IMR-90 (cell line): ENCODE measurements around the gene MEDAG.

Experiments
- TF ChIP-seq, protein P1 (sequence below): fragments of 150-350 bp; IDR thresholded peaks from 2 replicates; pipeline ENCODE4 v1.6.1; 2017; ENCODE audit warnings: mild to moderate bottlenecking, antibody characterized with exemption, low read length, low read depth
- TF ChIP-seq, protein P2 (sequence below): conservative IDR thresholded peaks from 2 replicates; pipeline ENCODE4 v1.5.1; 2012; ENCODE audit warnings: mild to moderate bottlenecking, low read depth, low read length, improper control_type of control experiment

DNA sequence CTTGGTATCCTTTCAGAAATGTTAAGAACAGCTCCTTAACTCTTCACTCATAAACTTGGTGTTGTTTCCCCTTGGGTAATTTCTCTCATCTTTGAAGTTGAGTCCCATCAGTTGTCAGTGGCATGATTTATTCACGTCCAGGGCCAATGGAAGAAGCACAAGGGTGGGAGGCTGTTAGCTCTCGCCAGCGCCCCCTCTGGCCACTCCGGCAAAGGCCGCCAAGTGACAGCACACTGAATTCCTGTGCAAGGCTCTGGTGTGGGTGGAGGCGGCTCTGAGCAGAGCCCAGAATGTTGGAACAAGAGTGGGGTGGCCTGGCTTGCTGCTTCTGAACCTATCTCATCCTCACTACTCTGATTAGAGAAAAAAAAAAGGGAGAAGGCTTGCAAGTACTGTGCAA lies 13.1 kb upstream of the MEDAG start:
- TF ChIP-seq, protein P1, sequence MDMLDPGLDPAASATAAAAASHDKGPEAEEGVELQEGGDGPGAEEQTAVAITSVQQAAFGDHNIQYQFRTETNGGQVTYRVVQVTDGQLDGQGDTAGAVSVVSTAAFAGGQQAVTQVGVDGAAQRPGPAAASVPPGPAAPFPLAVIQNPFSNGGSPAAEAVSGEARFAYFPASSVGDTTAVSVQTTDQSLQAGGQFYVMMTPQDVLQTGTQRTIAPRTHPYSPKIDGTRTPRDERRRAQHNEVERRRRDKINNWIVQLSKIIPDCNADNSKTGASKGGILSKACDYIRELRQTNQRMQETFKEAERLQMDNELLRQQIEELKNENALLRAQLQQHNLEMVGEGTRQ = no peak
- TF ChIP-seq, protein P2, sequence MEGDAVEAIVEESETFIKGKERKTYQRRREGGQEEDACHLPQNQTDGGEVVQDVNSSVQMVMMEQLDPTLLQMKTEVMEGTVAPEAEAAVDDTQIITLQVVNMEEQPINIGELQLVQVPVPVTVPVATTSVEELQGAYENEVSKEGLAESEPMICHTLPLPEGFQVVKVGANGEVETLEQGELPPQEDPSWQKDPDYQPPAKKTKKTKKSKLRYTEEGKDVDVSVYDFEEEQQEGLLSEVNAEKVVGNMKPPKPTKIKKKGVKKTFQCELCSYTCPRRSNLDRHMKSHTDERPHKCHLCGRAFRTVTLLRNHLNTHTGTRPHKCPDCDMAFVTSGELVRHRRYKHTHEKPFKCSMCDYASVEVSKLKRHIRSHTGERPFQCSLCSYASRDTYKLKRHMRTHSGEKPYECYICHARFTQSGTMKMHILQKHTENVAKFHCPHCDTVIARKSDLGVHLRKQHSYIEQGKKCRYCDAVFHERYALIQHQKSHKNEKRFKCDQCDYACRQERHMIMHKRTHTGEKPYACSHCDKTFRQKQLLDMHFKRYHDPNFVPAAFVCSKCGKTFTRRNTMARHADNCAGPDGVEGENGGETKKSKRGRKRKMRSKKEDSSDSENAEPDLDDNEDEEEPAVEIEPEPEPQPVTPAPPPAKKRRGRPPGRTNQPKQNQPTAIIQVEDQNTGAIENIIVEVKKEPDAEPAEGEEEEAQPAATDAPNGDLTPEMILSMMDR = peak; percentile 54
